Left lung (tissue), 10 donors: ENCODE data around the gene DNAH2. TPM values are rescaled to one million over a fixed set of nuclear protein-coding genes. Genes with fewer than 3 reads are reported as not detected.

Source experiments
- ATAC-seq: fragments of 200-7000 bp; cut with Tn5 transposase; one replicate; pipeline ENCODE4 v1.9.1; 2020; ENCODE audit warnings: moderate library complexity
- DNase-seq, 4 donors: peaks; one replicate each; pipeline ENCODE4 v3.0.0-alpha.2; 2013 to 2020
- H3K27ac ChIP-seq, 2 donors: fragments of 200-600 bp; sonication (generic) in 1 of 2; one replicate each; pipeline versions ENCODE4 v1.5.0 to v1.8.0; 2020 to 2021
- H3K27me3 ChIP-seq, 2 donors: fragments of 200-600 bp; sonication (generic) in 1 of 2; one replicate each; pipeline versions ENCODE4 v1.5.0 to v1.8.0; 2020 to 2021
- H3K36me3 ChIP-seq, 2 donors: fragments of 200-600 bp; sonication (generic) in 1 of 2; one replicate each; pipeline versions ENCODE4 v1.5.0 to v1.8.0; 2020 to 2021
- H3K4me1 ChIP-seq, 2 donors: fragments of 200-600 bp; one replicate each; pipeline ENCODE4 v1.8.0; 2021
- H3K4me3 ChIP-seq, 2 donors: fragments of 200-600 bp; sonication (generic) in 1 of 2; one replicate each; pipeline versions ENCODE4 v1.5.0 to v1.8.0; 2020 to 2021; ENCODE audit warnings: mild to moderate bottlenecking in 1 of 2
- H3K9me3 ChIP-seq, 2 donors: fragments of 200-600 bp; sonication (generic) in 1 of 2; one replicate each; pipeline versions ENCODE4 v1.5.0 to v1.8.0; 2020 to 2021
- CTCF ChIP-seq, 2 donors: fragments of 200-600 bp; sonication (generic) in 1 of 2; IDR thresholded peaks; one replicate each; pipeline versions ENCODE4 v1.5.0 to v1.8.0; 2021; ENCODE audit warnings: antibody characterized with exemption in 2 of 2
- intact Hi-C, 2 donors: fragments of 100-400 bp; cut with DNase I; formaldehyde crosslinking; loops; one replicate each; pipeline versions ENCODE4 v1.11.2 to v1.14.2; 2022
- polyA plus RNA-seq, 6 donors: library from polyadenylated mRNA; unstranded; fragments of 120-200 nt; gene quantifications; one replicate each; pipeline ENCODE4 v1.2.1, GENCODE V29; 2013; ENCODE audit not compliant: insufficient read length in 6 of 6
- total RNA-seq, 2 donors: library from RNA; stranded (reverse); fragmentation: NEBNext Ultra II Directional; extraction: Animal tissue kit (Norgen Biotek cat#: 25700); gene quantifications; one replicate each; pipeline ENCODE4 v1.2.1, GENCODE V29; 2021
- donor health status: DM: no; HTN: yes; CAD: no.
- donor health status: DM: no; HTN: no; CAD: no.

Gene DNAH2
- total and polyA plus RNA-seq, 8 donors: 0.67 to 4.5 (median 2.6) TPM

GRCh38 chr17:7712111-7712771, 5.3 kb upstream of the DNAH2 start:
- no peak overlapping the region for H3K4me3 ChIP-seq
- no peak overlapping the region for H3K27ac ChIP-seq
- no peaks in the 10 kb centered on the region for H3K36me3 ChIP-seq
- peaks cover 0 to 15% of the 10 kb centered on the region in 2 donors for H3K4me1 ChIP-seq
- no peaks in the 10 kb centered on the region for H3K9me3 ChIP-seq
- DNase-seq: no peak
- ATAC-seq: no peak
- intact Hi-C loops: no loop called here
- TF ChIP-seq CTCF (IDR thresholded peaks at IDR 0.05): no peak
- H3K27me3 ChIP-seq: peaks cover 5 to 88% of the 10 kb centered on the region in 2 donors

- ATAC-seq (no peak), DNase-seq (no peak)
- H3K36me3 ChIP-seq: no peaks in the 10 kb centered on the region
- H3K27me3 ChIP-seq: peaks cover 5 to 88% of the 10 kb centered on the region in 2 donors
- intact Hi-C loops: no loop called here
- no peak for TF ChIP-seq CTCF (IDR thresholded peaks at IDR 0.05)
- H3K9me3 ChIP-seq: no peaks in the 10 kb centered on the region
- peaks cover 0 to 25% of the 10 kb centered on the region in 2 donors for H3K4me1 ChIP-seq
- no peak overlapping the region for H3K4me3 ChIP-seq
- no peak overlapping the region for H3K27ac ChIP-seq
Observed at GRCh38 chr17:7713782-7714181, 3.8 kb upstream of the DNAH2 start.

- no peak for TF ChIP-seq CTCF (IDR thresholded peaks at IDR 0.05)
- DNase-seq: no peak
- intact Hi-C loops: no loop called here
- peaks cover 0 to 24% of the 10 kb centered on the region in 2 donors for H3K4me1 ChIP-seq
- no peaks in the 10 kb centered on the region for H3K9me3 ChIP-seq
- no peak for ATAC-seq
- H3K36me3 ChIP-seq: no peaks in the 10 kb centered on the region
- peaks cover 12 to 96% of the 10 kb centered on the region in 2 donors for H3K27me3 ChIP-seq
- H3K4me3 ChIP-seq: no peak overlapping the region
- H3K27ac ChIP-seq: no peak overlapping the region
Observed at GRCh38 chr17:7714721-7715594, 2.6 kb upstream of the DNAH2 start.

GRCh38 chr17:7715936-7716886, 1.3 kb upstream of the DNAH2 start:
- TF ChIP-seq CTCF (IDR thresholded peaks at IDR 0.05): no peak
- H3K27ac ChIP-seq: no peak overlapping the region
- intact Hi-C loops: no loop called here
- DNase-seq (no peak), ATAC-seq (peak; percentile 20)
- H3K4me3 ChIP-seq: peak overlapping the region; percentile 48 to 55
- peaks cover 0 to 20% of the 10 kb centered on the region in 2 donors for H3K4me1 ChIP-seq
- no peaks in the 10 kb centered on the region for H3K9me3 ChIP-seq
- peaks cover 12 to 93% of the 10 kb centered on the region in 2 donors for H3K27me3 ChIP-seq
- H3K36me3 ChIP-seq: no peaks in the 10 kb centered on the region
